Keratinocyte (primary cell): ENCODE measurements around the gene PGBD1. TPM values are rescaled to one million over a fixed set of nuclear protein-coding genes. Genes with fewer than 3 reads are reported as not detected.
A peak's percentile ranks its signal among the peaks of the same experiment; 100 is the strongest.

Experiments
- DNase-seq: peaks from one replicate; pipeline ENCODE4 v3.0.0-alpha.2; 2011; ENCODE audit warnings: low read depth, missing footprints, low spot score
- FAIRE-seq: peaks from 2 replicates; lab custom pipeline; 2011; peaks lifted over from hg19 to GRCh38; lab: Jason Lieb, UNC
- H2AFZ ChIP-seq: 2 replicates; pipeline ENCODE4 v1.6.0; 2012; ENCODE audit warnings: low read length, control low read depth, inconsistent platforms; ENCODE audit not compliant: control insufficient read depth
- H3K27ac ChIP-seq: 2 replicates; pipeline ENCODE4 v1.5.1; 2011; ENCODE audit warnings: low read length; ENCODE audit not compliant: control insufficient read depth, insufficient read depth
- H3K27me3 ChIP-seq: 3 replicates; pipeline ENCODE4 v1.6.0; 2011; ENCODE audit warnings: low read length; ENCODE audit not compliant: control insufficient read depth, insufficient read depth; ENCODE audit errors: extremely low read depth
- H3K36me3 ChIP-seq, 2 experiments: 2 replicates in 1 of 2; 3 replicates in 1 of 2; pipeline ENCODE4 v1.5.1; 2011; ENCODE audit warnings: low read length in 2 of 2, mild to moderate bottlenecking in 1 of 2; ENCODE audit not compliant: control insufficient read depth in 2 of 2, insufficient read depth in 2 of 2; ENCODE audit errors: extremely low read depth in 1 of 2
- H3K4me1 ChIP-seq: 3 replicates; pipeline ENCODE4 v1.5.1; 2011; ENCODE audit warnings: low read length; ENCODE audit not compliant: control insufficient read depth, insufficient read depth; ENCODE audit errors: extremely low read depth
- H3K4me2 ChIP-seq: 3 replicates; pipeline ENCODE4 v1.6.0; 2011; ENCODE audit warnings: low read depth, low read length; ENCODE audit not compliant: control insufficient read depth, insufficient read depth; ENCODE audit errors: extremely low read depth
- H3K4me3 ChIP-seq, 3 experiments: fragments of 200-600 bp in 1 of 3; sonication (generic) in 1 of 3; 2 replicates in 2 of 3; 3 replicates in 1 of 3; pipeline ENCODE4 v1.5.1; 2011 to 2016; ENCODE audit warnings: low read length in 3 of 3, mild to moderate bottlenecking in 3 of 3, control low read depth in 2 of 3, inconsistent platforms in 1 of 3, low read depth in 1 of 3, mixed read lengths in 1 of 3, mixed run types in 1 of 3, moderate library complexity in 1 of 3; ENCODE audit not compliant: control insufficient read depth in 2 of 3, insufficient read depth in 2 of 3; ENCODE audit errors: extremely low read depth in 1 of 3
- H3K79me2 ChIP-seq: 2 replicates; pipeline ENCODE4 v1.6.0; 2012; ENCODE audit warnings: low read length; ENCODE audit not compliant: control insufficient read depth, insufficient read depth
- H3K9ac ChIP-seq: 3 replicates; pipeline ENCODE4 v1.6.0; 2011; ENCODE audit warnings: low read length; ENCODE audit not compliant: control insufficient read depth, insufficient read depth; ENCODE audit errors: extremely low read depth
- H3K9me1 ChIP-seq: 3 replicates; pipeline ENCODE4 v1.6.0; 2011; ENCODE audit warnings: low read length; ENCODE audit not compliant: control insufficient read depth, insufficient read depth; ENCODE audit errors: extremely low read depth
- H3K9me3 ChIP-seq: 2 replicates; pipeline ENCODE4 v1.5.1; 2012; ENCODE audit warnings: low read depth, low read length; ENCODE audit not compliant: control insufficient read depth
- H4K20me1 ChIP-seq: 3 replicates; pipeline ENCODE4 v1.6.0; 2011; ENCODE audit warnings: low read length; ENCODE audit not compliant: control insufficient read depth, insufficient read depth; ENCODE audit errors: extremely low read depth
- EZH2 ChIP-seq: IDR thresholded peaks from one replicate; pipeline ENCODE4 v1.6.1; 2012; ENCODE audit warnings: inconsistent platforms, mild to moderate bottlenecking, low read length, moderate library complexity
- dilution Hi-C: fragments of 300-500 bp; cut with MboI; formaldehyde crosslinking; loops from one replicate; pipeline ENCODE4 v1.7.0; 2020; ENCODE audit warnings: low sequenced_read_pairs; ENCODE audit not compliant: extremely low pct_ligation_motif_present
- polyA plus RNA-seq, 5 experiments: library from polyadenylated mRNA; depleted of rRNA in 3 of 5; stranded (reverse) in 3 of 5; stranded (forward) in 1 of 5; unstranded in 1 of 5; fragments of >200 nt; gene quantifications; 1 replicate in 1 of 5; 2 replicates in 3 of 5; 3 replicates in 1 of 5; pipeline versions ENCODE4 v1.2.1 to v1.2.3, GENCODE V29; 2011 to 2012; ENCODE audit warnings: missing spikeins in 2 of 5, low read depth in 1 of 5, low replicate concordance in 1 of 5
- TF ChIP-seq, protein P1 (sequence below), 3 experiments: IDR thresholded peaks in 1 of 3; conservative IDR thresholded peaks in 1 of 3; optimal IDR thresholded peaks in 1 of 3; 2 replicates in 2 of 3; 3 replicates in 1 of 3; pipeline versions ENCODE3 to v1.5.1; 2011; ENCODE audit warnings: low read length in 3 of 3, mild to moderate bottlenecking in 3 of 3, moderate library complexity in 2 of 3, control low read depth in 1 of 3, inconsistent platforms in 1 of 3; ENCODE audit not compliant: insufficient read depth in 2 of 3; ENCODE audit errors: extremely low read depth in 1 of 3

The PGBD1 gene
- polyA plus RNA-seq, 1 donor (not counting 4 experiments of a cell fraction or from before 2014, with no cell fraction given) = 3.1 TPM

- no peak overlapping the region for H3K4me3 ChIP-seq
- H3K27me3 ChIP-seq = no peaks in the 10 kb centered on the region
- dilution Hi-C loops = no loop called here
- no peak for DNase-seq
- H3K9me3 ChIP-seq = no peaks in the 10 kb centered on the region
- H3K4me2 ChIP-seq = no peak overlapping the region
- H3K9ac ChIP-seq = no peak overlapping the region
- no peaks in the 10 kb centered on the region for H4K20me1 ChIP-seq
- peak; percentile 17 for FAIRE-seq
- no peak overlapping the region for H2AFZ ChIP-seq
- H3K4me1 ChIP-seq = peaks cover under 1% of the 10 kb centered on the region
- H3K79me2 ChIP-seq = peaks cover 2% of the 10 kb centered on the region
- no peaks in the 10 kb centered on the region for H3K9me1 ChIP-seq
- TF ChIP-seq, protein P1, sequence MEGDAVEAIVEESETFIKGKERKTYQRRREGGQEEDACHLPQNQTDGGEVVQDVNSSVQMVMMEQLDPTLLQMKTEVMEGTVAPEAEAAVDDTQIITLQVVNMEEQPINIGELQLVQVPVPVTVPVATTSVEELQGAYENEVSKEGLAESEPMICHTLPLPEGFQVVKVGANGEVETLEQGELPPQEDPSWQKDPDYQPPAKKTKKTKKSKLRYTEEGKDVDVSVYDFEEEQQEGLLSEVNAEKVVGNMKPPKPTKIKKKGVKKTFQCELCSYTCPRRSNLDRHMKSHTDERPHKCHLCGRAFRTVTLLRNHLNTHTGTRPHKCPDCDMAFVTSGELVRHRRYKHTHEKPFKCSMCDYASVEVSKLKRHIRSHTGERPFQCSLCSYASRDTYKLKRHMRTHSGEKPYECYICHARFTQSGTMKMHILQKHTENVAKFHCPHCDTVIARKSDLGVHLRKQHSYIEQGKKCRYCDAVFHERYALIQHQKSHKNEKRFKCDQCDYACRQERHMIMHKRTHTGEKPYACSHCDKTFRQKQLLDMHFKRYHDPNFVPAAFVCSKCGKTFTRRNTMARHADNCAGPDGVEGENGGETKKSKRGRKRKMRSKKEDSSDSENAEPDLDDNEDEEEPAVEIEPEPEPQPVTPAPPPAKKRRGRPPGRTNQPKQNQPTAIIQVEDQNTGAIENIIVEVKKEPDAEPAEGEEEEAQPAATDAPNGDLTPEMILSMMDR (optimal IDR thresholded peaks at IDR 0.05 in 1 of 3, IDR thresholded peaks at IDR 0.05 in 1 of 3, conservative IDR thresholded peaks at IDR 0.05 in 1 of 3; ENCODE audit: extremely low read depth in 1 of 3, insufficient read depth in 2 of 3, low read length in 3 of 3) = no peak
- no peak for TF ChIP-seq EZH2
- peaks cover 9% of the 10 kb centered on the region in 2 experiments for H3K36me3 ChIP-seq
- H3K27ac ChIP-seq = no peak overlapping the region
These were observed 36.0 kb upstream of the PGBD1 start for GRCh38 chr6:28245206-28245941.

DNA sequence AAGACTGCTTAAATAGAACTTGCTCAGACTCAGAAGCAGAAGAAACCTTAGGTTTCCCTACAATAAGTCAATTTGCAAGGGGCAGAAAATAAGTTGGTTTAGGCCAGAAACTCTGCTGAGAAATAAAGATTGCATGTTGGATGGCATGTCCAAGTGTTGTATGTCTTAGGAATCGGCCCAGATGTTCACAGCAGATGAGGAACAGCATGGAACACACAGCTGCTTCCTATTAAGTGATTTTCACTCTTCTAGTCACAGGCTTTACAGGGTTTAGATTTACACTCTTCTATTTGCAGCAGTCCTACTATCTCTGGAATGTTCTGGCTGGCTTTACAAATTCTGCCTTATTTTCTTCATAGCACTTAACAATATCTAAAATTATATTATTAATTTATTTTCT lies 32.5 kb upstream of the PGBD1 start:
- Histone ChIP-seq H3K27me3 (no peaks in the 10 kb centered on the region), H2AFZ (no peak overlapping the region), H3K4me1 (peaks cover 11% of the 10 kb centered on the region), H3K4me3 (no peak overlapping the region), H3K9me1 (no peaks in the 10 kb centered on the region), H3K9me3 (no peaks in the 10 kb centered on the region), H4K20me1 (no peaks in the 10 kb centered on the region), H3K9ac (no peak overlapping the region), H3K27ac (no peak overlapping the region), H3K36me3 (peaks cover 9% of the 10 kb centered on the region in 2 experiments), H3K4me2 (no peak overlapping the region), H3K79me2 (peaks cover 14% of the 10 kb centered on the region)
- no peak for TF ChIP-seq EZH2
- TF ChIP-seq, protein P1 (optimal IDR thresholded peaks at IDR 0.05 in 1 of 3, IDR thresholded peaks at IDR 0.05 in 1 of 3, conservative IDR thresholded peaks at IDR 0.05 in 1 of 3; ENCODE audit: extremely low read depth in 1 of 3, insufficient read depth in 2 of 3, low read length in 3 of 3) = no peak
- no peak for DNase-seq
- FAIRE-seq = no peak
- dilution Hi-C loops = no loop called here
